Neural progenitor cell (in vitro differentiated cells): Measurements from ENCODE around the gene CFAP54.

Experiments
- EZH2 ChIP-seq: fragments of 200-600 bp; sonication (generic); IDR thresholded peaks from 2 replicates; pipeline ENCODE4 v1.6.1; 2017; ENCODE audit warnings: antibody characterized with exemption, mild to moderate bottlenecking, moderate library complexity
- EZH2phosphoT487 ChIP-seq: fragments of 200-600 bp; sonication (generic); IDR thresholded peaks from 2 replicates; pipeline ENCODE4 v1.6.1; 2017; ENCODE audit warnings: antibody characterized with exemption
- TF ChIP-seq, protein P1 (sequence below): fragments of 200-600 bp; sonication (generic); IDR thresholded peaks from 2 replicates; pipeline ENCODE4 v1.5.1; 2017; ENCODE audit warnings: antibody characterized with exemption, mild to moderate bottlenecking

- TF ChIP-seq, protein P1, sequence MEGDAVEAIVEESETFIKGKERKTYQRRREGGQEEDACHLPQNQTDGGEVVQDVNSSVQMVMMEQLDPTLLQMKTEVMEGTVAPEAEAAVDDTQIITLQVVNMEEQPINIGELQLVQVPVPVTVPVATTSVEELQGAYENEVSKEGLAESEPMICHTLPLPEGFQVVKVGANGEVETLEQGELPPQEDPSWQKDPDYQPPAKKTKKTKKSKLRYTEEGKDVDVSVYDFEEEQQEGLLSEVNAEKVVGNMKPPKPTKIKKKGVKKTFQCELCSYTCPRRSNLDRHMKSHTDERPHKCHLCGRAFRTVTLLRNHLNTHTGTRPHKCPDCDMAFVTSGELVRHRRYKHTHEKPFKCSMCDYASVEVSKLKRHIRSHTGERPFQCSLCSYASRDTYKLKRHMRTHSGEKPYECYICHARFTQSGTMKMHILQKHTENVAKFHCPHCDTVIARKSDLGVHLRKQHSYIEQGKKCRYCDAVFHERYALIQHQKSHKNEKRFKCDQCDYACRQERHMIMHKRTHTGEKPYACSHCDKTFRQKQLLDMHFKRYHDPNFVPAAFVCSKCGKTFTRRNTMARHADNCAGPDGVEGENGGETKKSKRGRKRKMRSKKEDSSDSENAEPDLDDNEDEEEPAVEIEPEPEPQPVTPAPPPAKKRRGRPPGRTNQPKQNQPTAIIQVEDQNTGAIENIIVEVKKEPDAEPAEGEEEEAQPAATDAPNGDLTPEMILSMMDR = no peak
- TF ChIP-seq EZH2phosphoT487 (no peak), EZH2 (no peak)
Observed at GRCh38 chr12:96773031-96773430, 283.7 kb downstream of the CFAP54 start.
